Brain microvascular endothelial cell (primary cell): ENCODE results near the gene PSME1.

ENCODE experiments used
- DNase-seq: peaks from one replicate; pipeline ENCODE4 v3.0.0-alpha.2; 2020
- H3K27ac ChIP-seq: fragments of 250-450 bp; sonication (Bioruptor Pico); 2 replicates; pipeline ENCODE4 v1.5.1; 2020; ENCODE audit warnings: mild to moderate bottlenecking, moderate library complexity
- H3K27me3 ChIP-seq: fragments of 250-450 bp; sonication (Bioruptor Pico); replicated peaks from 2 replicates; pipeline ENCODE4 v1.5.1; 2020; ENCODE audit warnings: mild to moderate bottlenecking
- H3K36me3 ChIP-seq: fragments of 250-450 bp; sonication (Bioruptor Pico); replicated peaks from 2 replicates; pipeline ENCODE4 v1.5.1; 2020; ENCODE audit warnings: mild to moderate bottlenecking
- H3K4me3 ChIP-seq: 2 replicates; pipeline ENCODE4 v1.5.1; 2011; ENCODE audit warnings: low read depth, mild to moderate bottlenecking, control low read depth, low read length, moderate library complexity
- in situ Hi-C: cut with HindIII; loops from 2 replicates; pipeline ENCODE4 v1.10.0; 2017; ENCODE audit warnings: low sequenced_read_pairs, low pct_ligation_motif_present
- TF ChIP-seq, protein P1 (sequence below): IDR thresholded peaks from 2 replicates; pipeline ENCODE4 v1.5.1; 2011; ENCODE audit warnings: low read depth, mild to moderate bottlenecking, moderate library complexity, low read length, control low read depth, inconsistent platforms; ENCODE audit errors: missing control alignments

PSME1 gene

DNA sequence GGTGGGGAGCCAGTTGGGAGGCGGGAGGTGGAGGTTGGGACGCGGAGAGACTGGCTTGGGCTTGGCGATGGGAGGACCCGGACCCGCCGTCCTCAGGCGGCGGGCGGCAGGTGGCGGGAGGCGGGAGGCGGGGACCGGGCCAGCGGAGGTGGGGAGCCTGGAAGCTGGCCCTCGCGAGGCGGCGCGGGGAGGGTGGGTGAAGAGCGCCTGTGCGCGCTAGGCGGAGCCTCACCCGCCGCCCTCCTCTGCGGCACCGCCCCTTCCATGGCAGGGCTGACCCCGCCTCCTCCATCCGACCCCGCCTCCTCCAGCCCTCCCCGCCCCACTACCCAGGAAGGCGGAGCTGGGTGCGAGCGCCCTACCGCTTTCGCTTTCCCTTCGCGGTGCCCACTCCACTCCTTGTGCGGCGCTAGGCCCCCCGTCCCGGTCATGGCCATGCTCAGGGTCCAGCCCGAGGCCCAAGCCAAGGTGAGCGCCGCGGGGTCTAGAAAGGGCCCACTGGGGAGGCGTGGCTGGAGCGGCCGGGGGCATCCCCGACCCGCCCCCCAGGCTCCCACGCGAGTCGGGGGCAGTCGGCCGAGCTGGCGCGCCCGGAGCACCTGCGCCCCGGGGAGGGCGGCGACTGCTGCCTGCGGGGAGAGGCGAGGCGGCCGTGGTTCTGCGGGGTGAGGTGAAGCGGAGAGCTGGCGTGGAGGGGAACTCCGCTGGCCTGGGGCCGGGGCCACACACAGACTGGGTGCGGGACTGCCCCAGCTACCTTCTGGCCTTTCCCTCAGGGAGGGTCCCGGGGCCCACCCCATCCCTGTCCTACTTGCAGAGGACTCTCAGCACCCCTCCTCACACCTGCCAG lies at the start of gene PSME1:
PSME1 (plus strand) TSS at position 361 of the 850 bp plus-strand sequence; CDS start at position 430, 69 bp downstream.
- peaks cover 11% of the 10 kb centered on the region for H3K36me3 ChIP-seq
- in situ Hi-C loops = no loop called here

DNA sequence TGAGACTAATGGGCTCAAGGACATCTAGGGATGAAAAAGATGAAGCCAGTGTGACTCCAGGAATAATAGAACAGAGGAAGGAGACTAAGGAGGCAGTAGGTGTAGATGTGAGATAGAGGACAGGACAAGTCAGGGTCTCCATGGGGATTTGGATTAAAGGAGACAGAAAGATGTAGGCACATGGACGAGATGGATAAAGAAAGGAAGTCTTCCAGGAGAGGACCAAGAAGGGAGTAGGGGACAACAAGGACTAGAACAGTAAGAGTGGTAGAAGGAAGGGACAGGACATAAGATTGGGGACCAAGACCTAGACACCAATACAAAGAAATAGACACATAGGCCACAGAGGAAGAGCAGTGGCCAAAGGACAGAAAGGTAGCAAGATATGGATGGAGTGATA lies 49.0 kb upstream of the PSME1 start:
- Histone ChIP-seq H3K36me3 (no peaks in the 10 kb centered on the region), H3K27me3 (peaks cover 9% of the 10 kb centered on the region), H3K27ac (no peak overlapping the region), H3K4me3 (no peak overlapping the region)
- in situ Hi-C loops = no loop called here
- no peak for DNase-seq
- TF ChIP-seq, protein P1, sequence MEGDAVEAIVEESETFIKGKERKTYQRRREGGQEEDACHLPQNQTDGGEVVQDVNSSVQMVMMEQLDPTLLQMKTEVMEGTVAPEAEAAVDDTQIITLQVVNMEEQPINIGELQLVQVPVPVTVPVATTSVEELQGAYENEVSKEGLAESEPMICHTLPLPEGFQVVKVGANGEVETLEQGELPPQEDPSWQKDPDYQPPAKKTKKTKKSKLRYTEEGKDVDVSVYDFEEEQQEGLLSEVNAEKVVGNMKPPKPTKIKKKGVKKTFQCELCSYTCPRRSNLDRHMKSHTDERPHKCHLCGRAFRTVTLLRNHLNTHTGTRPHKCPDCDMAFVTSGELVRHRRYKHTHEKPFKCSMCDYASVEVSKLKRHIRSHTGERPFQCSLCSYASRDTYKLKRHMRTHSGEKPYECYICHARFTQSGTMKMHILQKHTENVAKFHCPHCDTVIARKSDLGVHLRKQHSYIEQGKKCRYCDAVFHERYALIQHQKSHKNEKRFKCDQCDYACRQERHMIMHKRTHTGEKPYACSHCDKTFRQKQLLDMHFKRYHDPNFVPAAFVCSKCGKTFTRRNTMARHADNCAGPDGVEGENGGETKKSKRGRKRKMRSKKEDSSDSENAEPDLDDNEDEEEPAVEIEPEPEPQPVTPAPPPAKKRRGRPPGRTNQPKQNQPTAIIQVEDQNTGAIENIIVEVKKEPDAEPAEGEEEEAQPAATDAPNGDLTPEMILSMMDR = no peak

More for the DNA sequence above, at the start of gene PSME1:
- TF ChIP-seq, protein P1 = no peak
- peak; percentile 79 for DNase-seq
- peak within 1 kb of the TSS; percentile 77 for H3K4me3 ChIP-seq
- H3K27me3 ChIP-seq = no peaks in the 10 kb centered on the region
- H3K27ac ChIP-seq = peak within 1 kb of the TSS; percentile 74

DNA sequence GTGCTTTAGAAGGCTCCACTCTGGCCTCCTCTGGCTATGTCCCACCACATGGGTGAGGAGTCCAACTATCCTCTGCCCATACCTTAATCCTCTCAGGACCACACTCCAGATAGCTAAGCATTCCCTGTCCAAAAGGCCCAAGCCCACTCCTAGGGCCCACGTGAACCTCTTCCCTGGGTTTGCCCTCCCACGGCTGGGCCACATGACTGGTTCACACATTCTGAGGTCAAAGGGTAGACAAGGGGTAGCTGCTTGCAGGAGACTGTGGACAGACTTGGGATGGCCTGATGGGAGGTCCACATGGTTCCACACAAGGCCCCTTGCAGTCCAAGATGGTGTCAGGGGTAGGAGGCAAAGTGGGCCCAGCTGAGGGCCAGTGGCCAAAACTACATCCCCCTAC lies 47.9 kb upstream of the PSME1 start:
- TF ChIP-seq, protein P1 = no peak

DNA sequence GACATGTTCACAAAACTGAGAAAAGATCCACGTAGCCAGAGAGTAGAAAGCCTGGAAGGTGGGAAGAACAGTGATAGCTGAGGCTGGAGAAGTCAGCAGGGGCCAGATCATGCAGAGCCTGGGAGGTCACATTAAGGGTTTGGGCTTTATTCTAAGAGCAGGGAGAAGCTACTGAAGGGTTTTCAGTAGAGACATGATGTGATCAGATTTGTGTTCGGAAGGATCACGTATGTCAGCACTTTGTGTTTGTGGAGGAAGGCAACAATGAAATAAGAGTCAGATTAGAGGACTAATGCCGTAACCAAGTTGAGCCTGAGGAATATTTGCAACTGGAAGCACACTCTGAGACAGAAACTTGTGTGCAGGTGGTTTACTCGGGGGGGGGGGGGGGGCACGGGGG lies 46.1 kb upstream of the PSME1 start:
- in situ Hi-C loops = no loop called here
- TF ChIP-seq, protein P1 = no peak

More for the DNA sequence above, 47.9 kb upstream of the PSME1 start:
- Histone ChIP-seq H3K27ac (no peak overlapping the region), H3K4me3 (no peak overlapping the region), H3K27me3 (no peaks in the 10 kb centered on the region), H3K36me3 (no peaks in the 10 kb centered on the region)
- in situ Hi-C loops = no loop called here
- no peak for DNase-seq

DNA sequence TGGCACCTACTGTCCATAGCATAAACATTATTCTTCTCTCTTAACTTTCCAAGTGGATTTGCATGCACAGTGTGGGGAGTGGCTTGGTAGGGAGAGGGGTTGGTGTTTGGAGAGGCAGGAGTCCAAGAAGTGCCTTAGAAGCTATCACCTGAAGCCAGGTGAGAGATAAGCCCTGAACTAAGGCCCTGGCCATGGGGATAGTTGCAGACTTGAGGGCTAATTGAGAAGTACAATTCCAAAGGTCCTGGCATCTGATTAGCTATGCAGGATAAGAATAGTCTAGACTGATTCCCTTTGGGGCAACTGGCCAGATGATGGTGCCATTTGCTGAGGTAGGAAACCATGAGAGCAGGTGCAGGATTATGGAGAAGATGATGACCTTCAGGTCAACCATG lies 43.9 kb upstream of the PSME1 start:
- H3K27ac ChIP-seq = no peak overlapping the region
- DNase-seq = no peak
- in situ Hi-C loops = no loop called here
- H3K27me3 ChIP-seq = no peaks in the 10 kb centered on the region
- TF ChIP-seq, protein P1 = no peak
- no peak overlapping the region for H3K4me3 ChIP-seq
- no peaks in the 10 kb centered on the region for H3K36me3 ChIP-seq

More for the DNA sequence above, 46.1 kb upstream of the PSME1 start:
- DNase-seq = no peak
- no peaks in the 10 kb centered on the region for H3K36me3 ChIP-seq
- no peaks in the 10 kb centered on the region for H3K27me3 ChIP-seq
- H3K27ac ChIP-seq = no peak overlapping the region
- no peak overlapping the region for H3K4me3 ChIP-seq
